Colon (tissue), 2 donors: ENCODE measurements around the gene LRRC43.
"Not testable (repeated sequence)": the region's sequence is repeated elsewhere in the genome, so short reads cannot be mapped to it uniquely, and the experiment has no call there.

Source experiments
- FAIRE-seq: peaks from 2 replicates; lab custom pipeline; 2012; peaks lifted over from hg19 to GRCh38; lab: Jason Lieb, UNC
- donor health status: control.
- donor health status: control.

The LRRC43 gene

GRCh38 chr12:122194804-122195203, 11.9 kb downstream of the LRRC43 start:
- FAIRE-seq, result no peak

- FAIRE-seq, result no peak
These were observed 12.5 kb downstream of the LRRC43 start for GRCh38 chr12:122195405-122195804.

- no peak for FAIRE-seq
These were observed 14.7 kb downstream of the LRRC43 start for GRCh38 chr12:122197612-122197966.

- FAIRE-seq, result no peak
These were observed 16.8 kb downstream of the LRRC43 start for GRCh38 chr12:122199484-122200355.

- no peak for FAIRE-seq
These were observed 17.7 kb downstream of the LRRC43 start for GRCh38 chr12:122200541-122201175.

GRCh38 chr12:122201381-122201780, 18.5 kb downstream of the LRRC43 start:
- FAIRE-seq, result no peak

- FAIRE-seq, result no peak
These were observed 19.1 kb downstream of the LRRC43 start for GRCh38 chr12:122202017-122202416.

GRCh38 chr12:122202811-122203210, 19.9 kb downstream of the LRRC43 start:
- FAIRE-seq, result not testable (repeated sequence)

GRCh38 chr12:122203301-122204166, 20.6 kb downstream of the LRRC43 start, which contains the start of gene B3GNT4:
Gene B3GNT4, plus strand, starts transcription at chr12:122203709. Its CDS starts 910 bp downstream, at chr12:122204619.
- FAIRE-seq, result no peak

- FAIRE-seq, result no peak
These were observed 21.5 kb downstream of the LRRC43 start for GRCh38 chr12:122204167-122205052.

GRCh38 chr12:122205053-122205925, 22.4 kb downstream of the LRRC43 start:
- FAIRE-seq, result no peak

- FAIRE-seq, result no peak
These were observed 23.4 kb downstream of the LRRC43 start for GRCh38 chr12:122206111-122206881.

- no peak for FAIRE-seq
These were observed 24.1 kb downstream of the LRRC43 start for GRCh38 chr12:122206976-122207375.

GRCh38 chr12:122207391-122207790, 24.5 kb downstream of the LRRC43 start:
- no peak for FAIRE-seq

GRCh38 chr12:122208073-122208820, 25.3 kb downstream of the LRRC43 start:
- FAIRE-seq, result no peak

- no peak for FAIRE-seq
These were observed 32.8 kb downstream of the LRRC43 start for GRCh38 chr12:122215771-122216170.

GRCh38 chr12:122216445-122216844, 33.5 kb downstream of the LRRC43 start:
- FAIRE-seq, result no peak

GRCh38 chr12:122225683-122226365, 42.9 kb downstream of the LRRC43 start, which contains the start of gene DIABLO:
Gene DIABLO, minus strand, starts transcription at chr12:122226052. Its CDS starts 38 bp downstream, at chr12:122226014.
- peak; percentile 75 for FAIRE-seq
